T-cell (primary cell): ENCODE measurements around the gene TMEM139. TPM values are rescaled to one million over a fixed set of nuclear protein-coding genes. Genes with fewer than 3 reads are reported as not detected.

Experiments
- ATAC-seq, 4 experiments: fragments of 200-7000 bp in 3 of 4; fragments of 150-1000 bp in 1 of 4; cut with Tn5 transposase; replicated peaks in 1 of 4; 1 replicate in 3 of 4; 2 replicates in 1 of 4; pipeline ENCODE4 v1.10.0; 2021; ENCODE audit warnings: moderate library complexity in 3 of 4, mild to moderate bottlenecking in 2 of 4, moderate number of reproducible peaks in 1 of 4
- CTCF ChIA-PET, 2 donors: fragments of 300-600 bp; sonication (Branson Sonifier 250); formaldehyde crosslinking; loops; one replicate each; lab custom pipeline; 2022; ENCODE audit warnings: antibody characterized with exemption in 2 of 2; lab: Charles Lee
- POLR2A ChIA-PET, 2 donors: fragments of 300-600 bp; sonication (Branson Sonifier 250); formaldehyde crosslinking; loops; one replicate each; lab custom pipeline; 2022; ENCODE audit warnings: antibody characterized with exemption in 2 of 2; lab: Charles Lee
- DNase-seq, 35 experiments: peaks; one replicate each; pipeline versions ENCODE4 v3.0.0 to v3.0.0-alpha.2; 2013 to 2023
- H3K27ac ChIP-seq: one replicate; pipeline ENCODE4 v1.5.1; 2013; ENCODE audit warnings: low read length
- H3K27me3 ChIP-seq, 2 experiments: replicated peaks in 1 of 2; 1 replicate in 1 of 2; 2 replicates in 1 of 2; pipeline versions ENCODE4 v1.6.1 to v1.7.0; 2013; ENCODE audit warnings: low read length in 1 of 2, mixed read lengths in 1 of 2; ENCODE audit not compliant: control insufficient read depth in 2 of 2, insufficient read depth in 2 of 2; ENCODE audit errors: extremely low read depth in 1 of 2
- H3K36me3 ChIP-seq, 2 donors: 1 replicate in 1 of 2; 2 replicates in 1 of 2; pipeline versions ENCODE4 v1.6.1 to v1.7.0; 2013; ENCODE audit warnings: low read length in 1 of 2; ENCODE audit not compliant: control insufficient read depth in 2 of 2, insufficient read depth in 1 of 2; ENCODE audit errors: extremely low read depth in 1 of 2
- H3K4me1 ChIP-seq, 2 experiments: 1 replicate in 1 of 2; 2 replicates in 1 of 2; pipeline versions ENCODE4 v1.6.1 to v1.7.0; 2013; ENCODE audit warnings: low read length in 2 of 2, mixed read lengths in 1 of 2; ENCODE audit not compliant: insufficient read depth in 2 of 2, control insufficient read depth in 1 of 2; ENCODE audit errors: extremely low read depth in 1 of 2
- H3K4me3 ChIP-seq, 2 donors: 1 replicate in 1 of 2; 2 replicates in 1 of 2; pipeline versions ENCODE4 v1.5.1 to v1.7.0; 2013; ENCODE audit warnings: mild to moderate bottlenecking in 2 of 2, low read length in 1 of 2, moderate library complexity in 1 of 2; ENCODE audit not compliant: control insufficient read depth in 1 of 2; ENCODE audit errors: extremely low read depth in 1 of 2
- H3K9me3 ChIP-seq: 2 replicates; pipeline ENCODE4 v1.7.0; 2013
- H3K27ac Mint-ChIP-seq, 2 donors: one replicate each; pipeline ENCODE4 v1.8.0; 2020 to 2021; ENCODE audit warnings: mild to moderate bottlenecking in 2 of 2, mixed read lengths in 2 of 2
- H3K27me3 Mint-ChIP-seq, 2 donors: one replicate each; pipeline ENCODE4 v1.8.0; 2021 to 2022; ENCODE audit warnings: mixed read lengths in 2 of 2
- H3K36me3 Mint-ChIP-seq: one replicate; pipeline ENCODE4 v1.8.0; 2021; ENCODE audit warnings: mixed read lengths
- H3K4me1 Mint-ChIP-seq, 3 donors: one replicate each; pipeline ENCODE4 v1.8.0; 2020 to 2022; ENCODE audit warnings: mixed read lengths in 3 of 3, mild to moderate bottlenecking in 1 of 3
- H3K4me3 Mint-ChIP-seq, 3 donors: one replicate each; pipeline ENCODE4 v1.8.0; 2020 to 2022; ENCODE audit warnings: mild to moderate bottlenecking in 3 of 3, mixed read lengths in 3 of 3, moderate library complexity in 3 of 3
- H3K9me3 Mint-ChIP-seq, 3 donors: one replicate each; pipeline ENCODE4 v1.8.0; 2020 to 2022; ENCODE audit warnings: mixed read lengths in 3 of 3
- WGBS: methylation state at CpG from one replicate; pipeline ENCODE4 v1.1.5; 2013; ENCODE audit warnings: missing lambda C conversion rate; ENCODE audit not compliant: insufficient coverage; 5-methylcytosine and 5-hydroxymethylcytosine counted together
- total RNA-seq, 35 experiments: library from RNA in 6 of 35; stranded (reverse) in 6 of 35; fragments of 120-200 nt in 1 of 35; gene quantifications; one replicate each; pipeline versions ENCODE4 v1.2.1 to v1.2.4 and lab custom pipeline; 2013 to 2026

The TMEM139 gene
- total RNA-seq, 5 donors from 2014 or later (not counting 1 experiment from before 2014, with no cell fraction given), result 0.66 to 1.6 (median 1.2) TPM; not detected in 1

DNA sequence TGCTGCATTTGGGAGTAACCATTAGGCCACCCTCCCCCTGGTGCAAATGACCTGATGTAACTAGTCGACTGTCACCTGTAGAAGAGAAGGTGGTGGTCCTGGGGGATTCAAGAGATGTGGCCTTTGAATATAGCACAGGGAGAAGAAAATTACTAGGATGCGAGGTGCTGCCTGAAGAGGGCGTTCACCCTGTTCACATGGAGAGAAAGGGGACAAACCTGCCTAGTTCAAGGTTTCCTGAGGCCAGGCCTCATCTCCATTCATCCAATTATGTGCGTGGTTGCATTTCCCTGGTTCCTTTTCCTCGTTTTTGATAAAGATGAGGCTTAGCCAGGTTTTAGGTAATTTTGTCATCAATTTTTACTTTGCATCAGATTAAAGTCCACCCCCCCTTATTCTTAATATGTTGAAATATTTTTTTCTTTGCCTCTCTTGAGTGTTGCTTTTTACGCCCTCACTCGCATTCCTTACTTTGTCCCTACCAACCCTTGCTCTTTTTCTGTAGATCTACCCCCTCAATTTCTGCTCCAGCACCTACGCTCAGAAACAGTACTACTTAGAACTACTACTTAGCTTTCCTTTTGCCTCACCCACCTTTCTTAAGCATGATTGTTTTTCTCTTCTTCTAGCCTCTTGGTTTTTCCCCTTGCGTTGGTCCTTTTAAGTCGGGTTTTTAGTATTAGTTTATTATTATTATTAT, 44.9 kb downstream of the TMEM139 start:
- Histone ChIP-seq H3K4me3 (no peak overlapping the region), H3K9me3 (no peaks in the 10 kb centered on the region), H3K4me1 (peaks cover 0 to 5% of the 10 kb centered on the region in 2 experiments), H3K27ac (no peak overlapping the region), H3K27me3 (peaks cover 0 to 3% of the 10 kb centered on the region in 2 experiments), H3K36me3 (no peaks in the 10 kb centered on the region)
- 68% methylated on average over 5 of the region's 10 CpGs for WGBS
- H3K4me3 Mint-ChIP-seq, result no peak overlapping the region
- peaks cover 8 to 15% (median 12%) of the 10 kb centered on the region in 3 donors for H3K4me1 Mint-ChIP-seq
- ChIA-PET CTCF (interaction anchor here in 1 of 2 donors (0.7 kb wide), 1 partner anchor 31 kb away, joined by 4 read pairs; no protein-coding TSS in a partner anchor), POLR2A (no interaction called here)
- H3K27me3 Mint-ChIP-seq, result peaks cover 0 to 3% of the 10 kb centered on the region in 2 donors
- DNase-seq (no peak), ATAC-seq (no peak)
- H3K36me3 Mint-ChIP-seq, result no peaks in the 10 kb centered on the region
- no peaks in the 10 kb centered on the region for H3K9me3 Mint-ChIP-seq
- no peak overlapping the region for H3K27ac Mint-ChIP-seq

DNA sequence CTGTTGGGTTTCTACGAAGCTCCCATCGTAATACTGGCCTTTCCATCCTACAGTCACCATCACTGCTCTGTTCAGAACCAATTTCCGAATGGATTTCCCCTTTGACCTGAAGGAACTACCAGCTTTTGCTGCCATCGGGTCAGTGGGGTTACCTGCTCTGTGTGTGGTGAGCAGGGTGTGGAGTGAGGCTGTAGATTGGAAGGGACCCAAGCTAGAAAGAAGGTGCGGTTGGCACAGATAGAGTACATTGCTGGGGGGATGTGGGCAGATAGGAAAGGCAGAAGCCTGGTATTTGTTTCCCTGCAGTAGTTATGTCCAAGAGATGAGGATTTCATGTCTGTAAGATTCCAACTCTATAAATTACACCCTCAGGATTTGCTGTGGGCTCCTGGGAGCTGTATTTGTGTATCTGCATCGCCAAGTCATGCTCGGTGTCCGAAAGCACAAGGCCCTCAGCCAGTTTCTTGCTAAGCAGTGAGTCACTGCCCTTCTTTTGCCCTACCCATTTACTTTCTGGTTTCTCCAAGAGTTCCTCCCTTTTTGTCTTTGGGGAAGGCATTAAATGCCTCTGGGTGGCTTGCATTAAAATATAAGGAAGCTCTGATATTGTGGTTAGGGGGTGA, 46.5 kb downstream of the TMEM139 start:
- Mint-ChIP-seq H3K27me3 (peaks cover 4 to 9% of the 10 kb centered on the region in 2 donors), H3K27ac (no peak overlapping the region), H3K4me3 (no peak overlapping the region), H3K9me3 (no peaks in the 10 kb centered on the region), H3K4me1 (peaks cover 0 to under 1% (median 0%) of the 10 kb centered on the region in 3 donors), H3K36me3 (no peaks in the 10 kb centered on the region)
- DNase-seq (no peak), ATAC-seq (no peak)
- Histone ChIP-seq H3K4me3 (no peak overlapping the region), H3K4me1 (no peaks in the 10 kb centered on the region), H3K36me3 (no peaks in the 10 kb centered on the region), H3K9me3 (no peaks in the 10 kb centered on the region), H3K27me3 (peaks cover 0 to 3% of the 10 kb centered on the region in 2 experiments), H3K27ac (no peak overlapping the region)
- POLR2A ChIA-PET, result no interaction called here
- CTCF ChIA-PET, result interaction anchor here in 1 of 2 donors (0.5 to 1.2 kb wide), 2 partner anchors 14 to 32 kb away, joined by 3 to 4 read pairs; no protein-coding TSS in a partner anchor
- 89% methylated on average over 3 of the region's 8 CpGs for WGBS

DNA sequence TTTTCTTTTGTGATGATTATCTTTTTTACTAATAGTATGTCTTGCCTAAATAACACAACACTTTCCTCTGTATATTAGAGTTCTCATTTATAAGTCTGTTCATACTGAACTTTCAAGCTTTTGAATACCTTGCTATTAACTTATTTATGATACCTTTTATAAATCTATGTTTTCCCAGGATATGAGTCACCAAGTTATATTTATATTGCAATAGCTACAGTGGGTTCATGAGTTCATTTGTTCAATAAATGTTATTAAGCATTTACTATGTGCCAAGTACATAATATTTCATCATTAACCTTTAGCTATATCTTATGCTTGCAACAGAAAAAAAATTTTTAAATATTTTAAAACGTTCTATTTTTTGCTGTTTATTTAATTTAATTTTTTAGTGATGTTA, 49.5 kb downstream of the TMEM139 start:
- H3K27ac ChIP-seq, result no peak overlapping the region
- no peaks in the 10 kb centered on the region for H3K36me3 ChIP-seq
- H3K9me3 Mint-ChIP-seq, result no peaks in the 10 kb centered on the region
- H3K27me3 Mint-ChIP-seq, result peaks cover 13 to 14% of the 10 kb centered on the region in 2 donors
- CTCF ChIA-PET, result no interaction called here
- H3K27ac Mint-ChIP-seq, result no peak overlapping the region
- peaks cover 0 to 6% of the 10 kb centered on the region in 2 experiments for H3K27me3 ChIP-seq
- no peaks in the 10 kb centered on the region for H3K36me3 Mint-ChIP-seq
- WGBS, result no CpG with 5 or more reads among the region's 1 CpG
- no peak overlapping the region for H3K4me3 ChIP-seq
- H3K4me3 Mint-ChIP-seq, result no peak overlapping the region
- DNase-seq (no peak), ATAC-seq (no peak)
- H3K9me3 ChIP-seq, result no peaks in the 10 kb centered on the region
- H3K4me1 ChIP-seq, result no peaks in the 10 kb centered on the region
- POLR2A ChIA-PET, result no interaction called here
- H3K4me1 Mint-ChIP-seq, result no peaks in the 10 kb centered on the region

DNA sequence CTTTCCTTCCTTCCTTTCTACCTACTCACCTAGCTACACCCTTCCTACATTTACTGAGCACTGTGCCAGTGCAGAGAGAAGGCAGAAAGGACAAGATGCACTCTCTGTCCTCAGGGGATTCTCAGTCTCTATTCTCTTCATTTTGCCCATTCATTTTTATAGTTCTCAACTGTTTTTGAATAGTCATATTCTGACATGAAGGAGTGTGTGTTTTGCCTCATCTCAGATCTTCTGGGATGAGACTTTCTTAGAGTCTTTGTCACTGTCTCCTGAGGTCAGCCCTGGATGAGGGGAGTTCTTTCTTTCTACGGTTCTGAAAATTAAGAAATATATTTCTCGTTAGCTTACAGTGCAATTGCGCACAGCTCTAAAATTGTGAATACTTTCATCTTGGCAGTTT, 52.5 kb downstream of the TMEM139 start:
- Mint-ChIP-seq H3K4me3 (no peak overlapping the region), H3K4me1 (no peaks in the 10 kb centered on the region), H3K36me3 (no peaks in the 10 kb centered on the region), H3K27me3 (peaks cover 13 to 32% of the 10 kb centered on the region in 2 donors), H3K9me3 (no peaks in the 10 kb centered on the region), H3K27ac (no peak overlapping the region)
- no peak overlapping the region for H3K27ac ChIP-seq
- POLR2A ChIA-PET, result no interaction called here
- H3K4me1 ChIP-seq, result no peaks in the 10 kb centered on the region
- no peaks in the 10 kb centered on the region for H3K9me3 ChIP-seq
- ATAC-seq (no peak), DNase-seq (no peak)
- H3K4me3 ChIP-seq, result no peak overlapping the region
- H3K27me3 ChIP-seq, result peaks cover 0 to 10% of the 10 kb centered on the region in 2 experiments
- no CpG with 5 or more reads among the region's 3 CpGs for WGBS
- CTCF ChIA-PET, result interaction anchor here (0.6 to 1.3 kb wide), 6 partner anchors 34 to 1706 kb away, joined by 3 to 5 read pairs (median 4); no protein-coding TSS in a partner anchor
- H3K36me3 ChIP-seq, result no peaks in the 10 kb centered on the region

Other genes starting within 250 kb of the TMEM139 start
- gene OR6V1, start 232.6 kb upstream of the TMEM139 start, total RNA-seq, result not detected
- not detected for gene PIP, start 152.9 kb upstream of the TMEM139 start, total RNA-seq
- not detected for gene TAS2R39, start 101.5 kb upstream of the TMEM139 start, total RNA-seq
- not detected for gene TAS2R40, start 62.9 kb upstream of the TMEM139 start, total RNA-seq
- gene GSTK1, start 21.5 kb upstream of the TMEM139 start, total RNA-seq, result 100 to 1,000 TPM; 347 to 524 (median 406) TPM
- 10 to 100 TPM; 43.4 to 83.6 (median 73.7) TPM for gene CASP2, start 3.4 kb downstream of the TMEM139 start, total RNA-seq
- gene CLCN1, start 31.2 kb downstream of the TMEM139 start, total RNA-seq, result not detected
- gene FAM131B, start 77.8 kb downstream of the TMEM139 start, total RNA-seq, result 1 to 10 TPM in 3 of 5 donors, under 1 TPM in 2; 0.08 to 3.6 (median 2.1) TPM
- gene ZYX, start 96.4 kb downstream of the TMEM139 start, total RNA-seq, result 100 to 1,000 TPM; 107 to 186 (median 159) TPM
- gene EPHA1, start 123.9 kb downstream of the TMEM139 start, total RNA-seq, result 10 to 100 TPM; 23.8 to 49.8 (median 43.5) TPM
- 1 to 10 TPM in 2 of 5 donors, under 1 TPM in 2, not detected in 1; 0.38 to 2.4 (median 1.0) TPM for gene TAS2R60, start 158.5 kb downstream of the TMEM139 start, total RNA-seq
- 1 to 10 TPM in 2 of 5 donors, under 1 TPM in 3; 0.28 to 2.5 (median 0.93) TPM for gene TAS2R41, start 192.9 kb downstream of the TMEM139 start, total RNA-seq